ENCODE data around the gene SCAP. TPM values are rescaled to one million over a fixed set of nuclear protein-coding genes. Genes with fewer than 3 reads are reported as not detected.

The SCAP gene
- total and polyA plus RNA-seq, 2 experiments from 2014 or later: 87.6 to 140 TPM

DNA sequence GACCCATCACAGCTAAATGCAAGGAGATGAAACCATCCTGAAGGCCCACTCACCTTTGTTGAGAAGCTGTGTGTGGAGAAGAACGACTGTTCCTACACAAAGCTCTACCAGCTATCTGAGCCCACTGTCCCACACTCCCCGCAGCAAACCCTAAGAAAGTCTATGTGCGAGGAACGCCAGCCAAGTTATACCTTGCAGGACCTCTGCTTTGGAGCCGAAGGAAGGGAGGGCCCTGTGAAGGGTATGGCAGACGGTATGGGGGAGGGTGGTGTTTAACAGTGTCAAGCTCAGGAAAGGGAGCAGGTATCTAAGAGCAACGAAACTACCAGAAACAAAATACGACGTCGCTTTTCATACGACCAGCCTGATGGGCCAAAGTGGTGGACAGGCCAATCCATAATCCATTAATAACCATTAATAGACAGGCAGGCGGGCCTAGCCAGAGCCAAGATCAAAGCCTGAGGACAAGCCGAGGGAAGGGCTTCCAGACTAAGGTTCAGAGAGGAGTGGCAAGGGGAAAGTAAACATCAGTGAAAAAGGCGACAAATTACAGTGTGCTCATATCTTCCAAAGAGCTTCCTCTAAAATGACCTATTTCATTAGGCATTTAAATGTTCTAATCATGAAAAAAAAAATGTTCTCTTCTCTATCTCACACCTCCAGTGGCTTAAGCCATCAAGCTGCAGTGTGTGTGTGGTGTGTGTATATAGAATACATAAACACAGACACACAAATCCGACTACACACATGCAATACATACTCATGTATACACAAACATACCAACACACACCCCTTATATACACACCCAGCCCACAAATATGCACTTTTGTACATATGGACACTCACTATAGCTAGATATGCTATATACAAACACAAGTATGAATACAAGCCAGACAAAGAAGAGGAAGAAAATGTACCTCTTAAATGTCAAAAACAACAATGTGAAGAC is 51.0 kb downstream of the SCAP start:
- no peak for DNase-seq (ENCODE audit: low read depth in 1 of 2, low spot score in 1 of 2)
- peaks cover 2% of the 10 kb centered on the region for H3K4me1 ChIP-seq (ENCODE audit: low read depth)
- no peak overlapping the region for H3K4me3 ChIP-seq
- peaks cover 9% of the 10 kb centered on the region for H3K36me3 ChIP-seq
- TF ChIP-seq, protein P1, sequence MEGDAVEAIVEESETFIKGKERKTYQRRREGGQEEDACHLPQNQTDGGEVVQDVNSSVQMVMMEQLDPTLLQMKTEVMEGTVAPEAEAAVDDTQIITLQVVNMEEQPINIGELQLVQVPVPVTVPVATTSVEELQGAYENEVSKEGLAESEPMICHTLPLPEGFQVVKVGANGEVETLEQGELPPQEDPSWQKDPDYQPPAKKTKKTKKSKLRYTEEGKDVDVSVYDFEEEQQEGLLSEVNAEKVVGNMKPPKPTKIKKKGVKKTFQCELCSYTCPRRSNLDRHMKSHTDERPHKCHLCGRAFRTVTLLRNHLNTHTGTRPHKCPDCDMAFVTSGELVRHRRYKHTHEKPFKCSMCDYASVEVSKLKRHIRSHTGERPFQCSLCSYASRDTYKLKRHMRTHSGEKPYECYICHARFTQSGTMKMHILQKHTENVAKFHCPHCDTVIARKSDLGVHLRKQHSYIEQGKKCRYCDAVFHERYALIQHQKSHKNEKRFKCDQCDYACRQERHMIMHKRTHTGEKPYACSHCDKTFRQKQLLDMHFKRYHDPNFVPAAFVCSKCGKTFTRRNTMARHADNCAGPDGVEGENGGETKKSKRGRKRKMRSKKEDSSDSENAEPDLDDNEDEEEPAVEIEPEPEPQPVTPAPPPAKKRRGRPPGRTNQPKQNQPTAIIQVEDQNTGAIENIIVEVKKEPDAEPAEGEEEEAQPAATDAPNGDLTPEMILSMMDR (IDR thresholded peaks at IDR 0.05; ENCODE audit: low read depth, low read length): no peak
- H3K27ac ChIP-seq: no peak overlapping the region
- H3K9me3 ChIP-seq (ENCODE audit: low read depth): no peaks in the 10 kb centered on the region
- no peaks in the 10 kb centered on the region for H3K27me3 ChIP-seq

DNA sequence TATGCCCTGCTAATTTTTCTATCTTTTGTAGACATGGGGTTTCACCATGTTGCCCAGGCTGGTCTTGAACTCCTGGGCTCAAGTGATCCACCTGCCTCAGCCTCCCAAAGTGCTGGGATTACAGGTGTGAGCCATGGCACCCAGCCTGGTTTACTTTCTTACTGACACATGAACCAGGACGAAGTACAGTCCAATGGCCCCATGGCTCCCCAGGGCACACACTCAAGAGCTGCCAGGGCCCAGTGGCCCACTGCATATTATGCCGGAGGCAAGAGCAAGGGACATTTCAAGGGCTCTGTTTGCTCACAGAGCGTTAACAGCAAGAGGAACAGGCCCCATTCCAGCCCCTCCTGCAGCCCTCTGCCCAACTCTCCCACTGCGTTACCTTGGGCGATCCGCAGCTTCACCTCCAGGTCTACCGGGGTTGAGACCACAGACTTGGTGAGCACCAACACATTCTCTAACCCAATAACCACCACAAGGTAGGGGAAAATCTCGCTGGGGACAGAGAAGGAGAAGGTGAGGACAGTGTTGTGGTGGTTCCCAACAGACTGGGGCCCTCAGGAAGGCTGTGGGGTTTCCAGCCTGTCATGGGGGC is 52.1 kb downstream of the SCAP start:
- no peaks in the 10 kb centered on the region for H3K27me3 ChIP-seq
- H3K4me1 ChIP-seq (ENCODE audit: low read depth): no peaks in the 10 kb centered on the region
- TF ChIP-seq, protein P1 (IDR thresholded peaks at IDR 0.05; ENCODE audit: low read depth, low read length): no peak
- H3K9me3 ChIP-seq (ENCODE audit: low read depth): no peaks in the 10 kb centered on the region
- DNase-seq (ENCODE audit: low read depth in 1 of 2, low spot score in 1 of 2): no peak
- H3K36me3 ChIP-seq: peaks cover 12% of the 10 kb centered on the region
- no peak overlapping the region for H3K4me3 ChIP-seq
- no peak overlapping the region for H3K27ac ChIP-seq

DNA sequence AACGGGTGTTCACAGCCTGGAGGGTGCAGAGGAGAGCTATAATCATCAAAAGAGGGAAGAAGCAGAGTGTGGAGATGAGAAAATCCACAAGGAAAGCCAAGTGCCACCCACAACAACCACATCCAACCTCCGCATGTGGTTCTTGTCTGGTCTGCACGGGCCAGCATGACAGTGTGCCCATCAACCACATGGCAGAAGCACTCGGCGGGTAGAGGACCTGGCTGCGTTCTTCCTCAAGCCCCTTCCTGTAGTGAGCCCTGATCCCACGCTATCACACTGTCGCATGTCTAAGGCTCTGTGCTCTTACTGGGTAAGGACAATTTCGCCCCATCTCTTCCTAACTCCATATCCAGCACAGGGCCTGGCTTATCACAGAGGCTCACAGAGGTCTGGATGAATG is 53.0 kb downstream of the SCAP start:
- H3K27me3 ChIP-seq: no peaks in the 10 kb centered on the region
- H3K4me1 ChIP-seq (ENCODE audit: low read depth): no peaks in the 10 kb centered on the region
- no peak overlapping the region for H3K4me3 ChIP-seq
- TF ChIP-seq, protein P1 (IDR thresholded peaks at IDR 0.05; ENCODE audit: low read depth, low read length): no peak
- DNase-seq (ENCODE audit: low read depth in 1 of 2, low spot score in 1 of 2): no peak
- no peaks in the 10 kb centered on the region for H3K9me3 ChIP-seq (ENCODE audit: low read depth)
- H3K27ac ChIP-seq: no peak overlapping the region
- H3K36me3 ChIP-seq: peaks cover 12% of the 10 kb centered on the region

DNA sequence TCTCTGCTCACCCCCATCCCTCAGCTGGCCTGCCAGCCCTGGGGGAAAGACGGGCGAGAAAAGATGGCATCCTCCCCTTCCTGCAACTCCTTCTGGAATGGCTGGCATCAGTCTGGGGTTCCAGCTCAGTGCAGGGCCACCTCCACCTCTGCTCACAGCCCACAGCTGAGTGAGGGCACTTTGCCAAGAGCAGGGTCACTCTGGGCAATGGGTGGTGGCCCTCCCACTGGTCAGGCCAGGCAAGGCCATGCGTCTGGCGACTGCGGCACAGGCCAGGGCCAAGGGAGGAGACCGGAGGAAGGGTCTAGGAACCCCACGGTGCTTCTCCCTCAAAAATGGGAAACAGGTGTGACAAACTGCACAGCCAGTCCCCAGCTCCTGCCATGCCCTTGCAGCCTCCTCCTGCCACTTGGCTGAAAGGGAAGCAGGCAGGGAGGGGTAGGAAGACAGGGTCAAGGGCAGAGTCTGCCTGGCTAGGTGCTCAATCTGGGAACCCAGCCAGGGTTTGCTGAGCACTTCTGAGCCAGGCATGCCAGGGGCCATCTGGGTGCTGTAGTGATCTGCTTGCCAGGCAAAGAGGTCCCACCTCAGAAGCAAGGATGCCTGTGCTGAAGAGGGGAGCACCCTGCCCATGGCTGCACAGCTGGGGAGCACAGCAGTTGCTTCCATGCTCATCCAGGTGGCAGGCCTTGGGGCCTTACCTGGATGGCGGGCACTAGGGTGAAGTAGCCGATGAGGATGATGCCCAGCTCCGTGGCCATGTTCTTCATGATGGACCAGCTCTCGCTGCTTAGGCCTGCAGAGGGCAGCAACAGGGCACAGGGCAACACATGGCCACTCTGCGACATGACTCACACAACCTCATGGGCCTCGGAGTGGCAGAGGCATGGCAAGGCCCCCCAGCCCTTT is 53.7 kb downstream of the SCAP start:
- DNase-seq (ENCODE audit: low read depth in 1 of 2, low spot score in 1 of 2): peak in 1 of 2 donors; percentile 25
- no peaks in the 10 kb centered on the region for H3K27me3 ChIP-seq
- H3K4me3 ChIP-seq: no peak overlapping the region
- no peaks in the 10 kb centered on the region for H3K9me3 ChIP-seq (ENCODE audit: low read depth)
- H3K36me3 ChIP-seq: peaks cover 12% of the 10 kb centered on the region
- no peaks in the 10 kb centered on the region for H3K4me1 ChIP-seq (ENCODE audit: low read depth)
- peak overlapping the region; percentile 31 for H3K27ac ChIP-seq
- TF ChIP-seq, protein P1 (IDR thresholded peaks at IDR 0.05; ENCODE audit: low read depth, low read length): peak; percentile 26

Data from cardiac muscle cell (in vitro differentiated cells and primary cell).